GM12891 (cell line): Measurements from ENCODE around the gene NR1D1.

Source experiments
- DNase-seq: peaks from one replicate; pipeline ENCODE4 v3.0.0; 2011; ENCODE audit warnings: low spot score; ENCODE audit not compliant: insufficient read length
- FAIRE-seq: peaks from 2 replicates; lab custom pipeline; 2011; peaks lifted over from hg19 to GRCh38; lab: Jason Lieb, UNC
- PAX5 ChIP-seq: IDR thresholded peaks from 2 replicates; pipeline ENCODE4 v1.6.1; 2011; ENCODE audit warnings: low read length, moderate library complexity, mild to moderate bottlenecking; ENCODE audit not compliant: insufficient read depth, severe bottlenecking
- POLR2A ChIP-seq: IDR thresholded peaks from 2 replicates; pipeline ENCODE4 v1.6.1; 2011; ENCODE audit warnings: low read depth, low read length, control low read depth
- POLR2AphosphoS5 ChIP-seq: IDR thresholded peaks from 2 replicates; pipeline ENCODE4 v1.6.1; 2011; ENCODE audit warnings: low read depth, low read length, control low read depth
- POU2F2 ChIP-seq: IDR thresholded peaks from 2 replicates; pipeline ENCODE4 v1.6.1; 2011; ENCODE audit warnings: low read depth, mild to moderate bottlenecking, control low read depth, low read length, moderate library complexity
- SPI1 ChIP-seq: IDR thresholded peaks from 2 replicates; pipeline ENCODE4 v1.6.1; 2011; ENCODE audit warnings: low read depth, low read length, control low read depth
- TAF1 ChIP-seq: IDR thresholded peaks from 2 replicates; pipeline ENCODE4 v1.6.1; 2011; ENCODE audit warnings: low read depth, low read length, control low read depth

NR1D1 gene

DNA sequence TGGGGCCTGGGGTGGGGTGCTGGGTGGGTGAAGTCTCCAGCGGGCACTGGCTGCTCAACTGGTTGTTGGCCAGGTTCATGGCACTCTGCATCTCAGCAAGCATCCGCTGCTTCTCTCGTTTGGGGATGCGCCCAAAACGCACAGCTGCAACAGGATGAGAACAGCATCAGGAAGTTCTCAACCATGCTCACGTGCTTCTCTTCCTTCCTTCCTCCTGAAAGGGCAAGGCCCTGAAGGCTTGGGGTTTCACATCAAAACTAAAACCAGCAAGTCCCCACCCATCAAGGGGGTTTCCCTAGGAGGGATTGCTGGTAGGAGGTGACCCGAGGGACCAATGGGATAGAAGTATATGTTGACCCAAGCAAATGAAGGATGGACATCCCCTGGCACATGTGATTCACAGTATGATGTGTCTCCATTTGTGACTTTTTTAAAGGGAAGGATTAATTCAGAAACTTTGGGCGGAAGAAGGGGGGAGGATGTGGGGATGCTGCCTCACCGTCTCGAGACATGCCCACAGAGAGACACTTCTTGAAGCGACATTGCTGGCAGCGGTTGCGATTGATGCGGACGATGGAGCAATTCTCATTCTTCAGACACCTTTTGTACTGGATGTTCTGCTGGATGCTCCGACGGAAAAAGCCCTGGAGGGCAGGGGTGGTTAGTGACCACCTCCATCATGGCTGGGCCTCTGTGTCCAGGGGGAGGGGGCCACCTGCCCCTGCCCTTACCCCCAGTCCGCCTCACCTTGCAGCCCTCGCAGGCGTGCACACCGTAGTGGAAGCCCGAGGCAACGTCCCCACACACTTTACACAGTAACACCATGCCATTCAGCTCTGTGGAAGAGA, 4.2 kb downstream of the NR1D1 start:
- FAIRE-seq (peak; percentile 94), DNase-seq (peak; percentile 97)
- TF ChIP-seq PAX5 (no peak), POU2F2 (peak; percentile 64), POLR2A (peak; percentile 44; the same call in 1 of the 2 replicates), TAF1 (no peak), SPI1 (no peak)

DNA sequence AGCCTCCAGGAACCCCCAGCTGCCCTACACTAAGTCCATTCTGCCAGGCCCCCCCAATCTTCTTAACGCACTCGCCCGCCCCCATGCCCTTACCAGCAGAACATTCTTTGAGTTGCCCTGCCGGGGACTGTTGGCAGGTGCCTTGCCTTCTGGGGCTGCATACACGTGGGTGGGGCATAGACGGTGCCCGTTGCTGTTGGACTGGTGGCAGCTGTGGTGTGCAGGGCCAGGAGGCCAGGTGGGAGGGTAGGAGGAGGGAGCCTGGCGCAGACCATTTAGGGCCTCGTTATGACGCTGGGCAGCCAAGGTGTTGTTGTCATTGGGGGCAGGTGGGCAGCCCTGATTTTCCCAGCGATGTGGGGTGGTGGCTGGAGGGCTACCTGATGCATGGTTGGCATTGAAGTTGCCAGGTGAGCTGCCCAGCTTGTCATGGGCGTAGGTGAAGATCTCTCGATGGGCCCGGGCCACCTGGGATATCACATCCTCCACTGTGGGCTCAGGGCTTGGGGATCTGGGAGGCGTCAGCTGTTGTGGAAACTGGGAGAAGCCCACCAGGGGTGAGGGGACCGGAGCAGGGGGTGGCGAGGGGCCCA, 4.9 kb downstream of the NR1D1 start:
- DNase-seq (no peak), FAIRE-seq (peak; percentile 55)

DNA sequence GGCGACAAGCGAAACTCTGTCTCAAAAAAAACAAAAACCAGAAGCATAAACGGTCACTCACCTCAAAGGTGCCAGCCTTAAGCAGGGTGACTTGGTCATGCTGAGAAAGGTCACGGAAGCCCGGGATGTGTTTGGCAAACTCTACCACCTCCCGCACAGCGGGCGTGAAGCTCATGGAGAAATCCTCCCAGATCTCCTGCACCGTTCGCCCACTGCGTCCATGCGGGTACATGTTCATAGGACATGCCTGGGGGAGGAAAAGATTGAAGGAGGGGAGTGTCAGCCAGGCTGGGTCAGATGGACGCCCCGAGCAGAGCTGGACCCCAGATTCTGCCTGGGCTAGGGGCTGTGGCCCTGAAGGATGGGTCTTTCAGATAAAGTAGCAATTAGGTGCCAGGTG, 5.5 kb downstream of the NR1D1 start:
- TF ChIP-seq PAX5 (no peak), POLR2AphosphoS5 (no peak), POLR2A (no peak), POU2F2 (no peak), SPI1 (no peak), TAF1 (no peak)
- DNase-seq (no peak), FAIRE-seq (no peak)

More for the DNA sequence above, 4.9 kb downstream of the NR1D1 start:
- no peak for TF ChIP-seq POU2F2
- TF ChIP-seq PAX5 = no peak
- no peak for TF ChIP-seq POLR2A
- no peak for TF ChIP-seq TAF1
- TF ChIP-seq POLR2AphosphoS5 = no peak
- TF ChIP-seq SPI1 = no peak

DNA sequence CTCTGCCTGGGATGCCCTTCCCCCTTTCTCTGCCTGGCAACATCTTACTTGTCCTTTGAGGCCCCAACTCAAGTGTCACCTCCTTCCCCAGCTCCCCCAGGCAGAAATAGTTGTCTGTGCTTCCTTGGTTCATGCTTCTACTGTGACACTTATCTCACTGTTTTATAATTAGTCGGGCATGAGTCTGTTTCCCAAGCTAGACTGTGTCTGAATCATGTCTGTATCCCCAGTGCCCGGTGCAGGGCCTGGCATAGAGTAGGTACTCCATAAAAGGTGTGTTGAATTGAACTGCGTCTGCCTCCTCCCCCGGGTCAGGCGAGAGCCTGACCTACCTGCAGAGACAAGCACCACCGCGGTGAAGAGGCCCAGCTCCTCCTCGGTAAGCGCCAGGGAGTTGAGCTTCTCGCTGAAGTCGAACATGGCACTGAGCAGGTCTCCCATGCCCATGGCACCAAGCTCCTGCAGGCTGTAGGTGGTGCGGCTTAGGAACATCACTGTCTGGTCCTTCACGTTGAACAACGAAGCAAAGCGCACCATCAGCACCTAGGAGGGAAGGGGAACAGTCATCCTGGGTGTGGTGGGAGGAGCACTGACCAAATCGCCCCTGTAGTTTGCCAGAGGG, 6.7 kb downstream of the NR1D1 start:
- DNase-seq = no peak
- FAIRE-seq = no peak
- TF ChIP-seq POLR2AphosphoS5 (no peak), POU2F2 (no peak), TAF1 (no peak), SPI1 (no peak), PAX5 (no peak), POLR2A (no peak)

DNA sequence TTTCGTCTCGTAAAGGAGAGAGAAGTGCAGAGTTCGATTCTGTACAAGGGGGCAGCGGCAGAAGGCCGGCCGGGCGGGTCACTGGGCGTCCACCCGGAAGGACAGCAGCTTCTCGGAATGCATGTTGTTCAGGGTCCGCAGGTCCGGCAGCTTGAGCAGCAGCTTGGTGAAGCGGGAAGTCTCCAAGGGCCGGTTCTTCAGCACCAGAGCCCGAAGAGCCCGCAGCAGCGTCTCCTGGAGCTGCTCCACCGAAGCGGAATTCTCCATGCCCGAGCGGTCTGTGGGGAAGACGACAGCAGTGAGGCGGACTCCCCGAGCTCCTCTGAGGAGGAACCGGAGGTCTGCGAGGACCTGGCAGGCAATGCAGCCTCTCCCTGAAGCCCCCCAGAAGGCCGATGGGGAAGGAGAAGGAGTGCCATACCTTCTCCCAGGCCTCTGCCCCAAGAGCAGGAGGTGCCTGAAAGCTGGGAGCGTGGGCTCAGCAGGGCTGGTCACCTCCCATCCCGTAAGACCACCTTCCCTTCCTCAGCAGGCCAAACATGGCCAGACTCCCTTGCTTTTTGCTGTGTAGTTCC, 7.3 kb downstream of the NR1D1 start:
- no peak for DNase-seq

DNA sequence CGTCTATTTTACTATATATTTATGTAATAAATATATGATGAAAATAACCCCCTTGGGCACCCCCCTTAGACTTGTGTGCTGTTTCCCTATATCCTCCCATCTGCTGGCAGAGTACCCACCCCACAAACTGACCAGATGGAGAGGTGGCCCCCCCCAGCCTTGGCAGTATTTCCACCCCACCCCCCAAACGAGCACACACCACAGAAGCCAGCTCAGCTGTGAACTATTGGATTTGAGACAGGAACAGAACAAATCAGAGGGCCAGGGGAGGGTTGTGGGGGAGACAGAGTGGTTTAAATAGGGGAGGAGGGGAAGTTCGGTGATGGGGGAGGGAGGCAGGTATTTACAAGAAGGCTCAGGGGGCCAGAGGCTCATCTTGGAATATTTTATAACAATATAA, 7.8 kb downstream of the NR1D1 start:
- FAIRE-seq (no peak), DNase-seq (no peak)
- TF ChIP-seq SPI1 (no peak), POLR2AphosphoS5 (no peak)

More for the DNA sequence above, 7.3 kb downstream of the NR1D1 start:
- FAIRE-seq = no peak
- TF ChIP-seq TAF1 = no peak
- TF ChIP-seq POU2F2 = no peak
- no peak for TF ChIP-seq POLR2A
- no peak for TF ChIP-seq POLR2AphosphoS5
- TF ChIP-seq PAX5 = no peak
- no peak for TF ChIP-seq SPI1

DNA sequence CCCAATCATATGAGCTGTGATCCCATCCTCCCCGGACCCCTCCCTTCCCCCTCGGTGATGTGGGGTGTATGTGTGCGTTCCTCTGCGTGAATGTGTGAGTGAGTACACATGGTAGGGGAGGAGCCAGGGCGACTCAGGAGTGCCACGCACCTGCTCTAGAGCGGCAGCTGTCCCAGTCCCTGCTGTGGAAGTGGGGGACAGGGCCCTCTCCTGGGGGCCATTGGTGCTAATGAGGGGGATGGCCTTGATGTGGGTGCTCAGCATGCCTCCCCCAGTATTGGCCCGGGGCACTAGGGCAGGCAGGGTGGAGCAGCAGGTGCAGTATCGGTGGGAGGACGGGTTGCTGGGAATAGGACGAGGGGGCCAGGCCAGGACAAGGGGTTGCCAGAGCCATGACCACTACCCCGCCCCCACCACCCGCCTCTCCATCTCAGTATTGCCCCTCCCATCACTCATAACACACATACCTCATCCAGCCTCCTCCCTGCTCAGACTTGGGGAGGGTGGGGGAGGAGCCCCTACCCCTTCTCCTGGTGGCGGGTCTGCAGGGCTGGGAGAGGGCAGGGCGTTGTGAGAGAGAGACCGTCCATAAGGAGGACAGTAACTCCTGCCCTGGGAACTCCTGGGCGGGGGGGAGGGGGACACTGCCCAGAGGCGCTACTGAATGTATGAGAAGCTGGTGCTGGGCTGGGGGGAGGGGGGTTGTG, 8.5 kb downstream of the NR1D1 start:
- DNase-seq (no peak), FAIRE-seq (no peak)
- TF ChIP-seq POU2F2 (no peak), TAF1 (no peak), POLR2AphosphoS5 (no peak), POLR2A (no peak), PAX5 (no peak), SPI1 (no peak)

DNA sequence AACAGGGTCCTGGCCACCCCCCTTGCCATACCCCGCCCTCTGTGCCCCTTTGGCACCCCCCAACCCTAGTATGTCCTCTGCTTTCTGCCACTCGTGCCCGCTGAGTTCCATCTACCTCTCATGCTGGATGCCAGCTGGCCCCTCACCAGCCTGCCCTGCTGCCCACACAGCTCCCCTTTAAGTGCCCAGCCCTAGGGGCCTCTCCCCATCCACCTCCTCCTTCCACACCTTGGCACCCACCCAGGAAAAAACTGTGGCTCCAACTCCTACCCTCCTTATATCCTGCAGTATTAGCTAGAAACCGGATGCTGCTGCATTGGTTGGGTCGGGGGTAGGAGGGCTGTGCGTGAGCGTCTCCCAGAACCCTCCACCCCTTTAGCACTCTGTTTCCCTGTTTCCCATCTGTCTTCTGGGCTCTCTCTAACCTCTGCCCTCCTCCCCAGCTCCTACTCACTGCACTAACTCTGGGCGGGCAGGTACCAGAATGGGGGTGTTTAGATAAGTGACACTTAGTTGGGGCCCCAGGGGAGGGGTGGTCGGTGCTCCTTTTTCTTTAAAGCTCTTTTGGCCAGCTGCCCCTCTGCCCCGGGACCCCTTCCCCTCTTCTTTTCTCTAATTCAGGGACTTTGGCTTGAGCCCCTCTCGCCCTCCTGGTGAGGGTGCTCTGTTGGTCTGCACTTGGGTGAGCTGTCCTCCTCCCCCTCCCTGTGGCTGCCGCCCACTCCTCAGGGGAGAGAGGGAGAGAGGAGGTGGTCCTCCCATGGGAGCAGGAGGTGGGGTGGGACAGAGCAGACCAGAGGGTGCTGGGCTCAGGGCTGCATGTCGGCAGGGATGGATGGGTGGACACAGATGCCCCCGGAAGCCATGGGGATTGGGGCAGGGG, 9.9 kb downstream of the NR1D1 start:
- TF ChIP-seq TAF1 = no peak
- no peak for TF ChIP-seq POLR2AphosphoS5
- no peak for TF ChIP-seq PAX5
- TF ChIP-seq POU2F2 = no peak
- no peak for TF ChIP-seq SPI1
- no peak for TF ChIP-seq POLR2A
- DNase-seq = no peak
- no peak for FAIRE-seq
